Activated T-helper 1 cell treated with Interleukin-2 at 50 U/mL for 16 hours (primary cell): ENCODE results near the gene ERCC1.
"Not testable (repeated sequence)": the region's sequence is repeated elsewhere in the genome, so short reads cannot be mapped to it uniquely, and the experiment has no call there.

Experiments used
- DNase-seq: peaks from one replicate; pipeline ENCODE4 v3.0.0-alpha.2; 2020; ENCODE audit warnings: low read depth

Gene ERCC1

DNA sequence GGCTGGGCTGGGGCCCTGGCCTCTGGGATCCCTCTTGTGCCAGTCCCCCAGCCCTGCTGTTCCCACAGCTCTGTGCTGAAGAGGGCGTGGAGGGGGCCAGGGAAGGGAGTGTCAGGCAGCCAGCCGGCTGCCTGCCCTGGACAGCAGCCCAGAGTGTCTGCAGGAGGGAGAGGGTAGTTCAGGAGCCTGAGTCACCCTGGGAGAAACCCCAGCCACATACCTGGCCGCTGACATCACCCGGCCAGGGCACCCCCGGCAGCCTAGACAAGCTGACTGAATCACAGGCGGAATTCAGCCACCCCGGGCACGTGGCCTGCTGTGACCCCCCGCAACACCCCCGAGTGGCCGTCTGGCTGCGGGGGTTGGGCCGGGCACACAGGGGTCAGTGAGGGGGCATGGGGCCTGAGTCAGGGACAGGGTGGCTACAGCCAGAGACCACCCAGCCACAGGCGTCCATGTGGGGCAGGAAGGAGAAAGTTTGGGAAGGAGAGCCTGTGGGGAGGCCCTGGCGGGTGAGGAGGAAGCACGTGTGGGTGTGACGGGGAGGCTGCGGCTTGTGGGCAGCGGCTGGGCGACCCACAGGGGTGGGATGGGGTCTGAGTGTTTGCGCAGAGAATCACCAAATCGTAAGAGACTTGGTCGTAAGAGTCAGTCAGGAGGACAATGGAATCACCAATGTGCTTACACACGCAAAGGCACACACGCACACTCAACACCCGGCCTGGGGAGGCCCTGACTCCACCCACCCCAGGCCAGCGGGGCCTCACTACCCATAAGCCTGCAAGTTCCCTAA is 32.2 kb upstream of the ERCC1 start:
- no peak for DNase-seq

DNA sequence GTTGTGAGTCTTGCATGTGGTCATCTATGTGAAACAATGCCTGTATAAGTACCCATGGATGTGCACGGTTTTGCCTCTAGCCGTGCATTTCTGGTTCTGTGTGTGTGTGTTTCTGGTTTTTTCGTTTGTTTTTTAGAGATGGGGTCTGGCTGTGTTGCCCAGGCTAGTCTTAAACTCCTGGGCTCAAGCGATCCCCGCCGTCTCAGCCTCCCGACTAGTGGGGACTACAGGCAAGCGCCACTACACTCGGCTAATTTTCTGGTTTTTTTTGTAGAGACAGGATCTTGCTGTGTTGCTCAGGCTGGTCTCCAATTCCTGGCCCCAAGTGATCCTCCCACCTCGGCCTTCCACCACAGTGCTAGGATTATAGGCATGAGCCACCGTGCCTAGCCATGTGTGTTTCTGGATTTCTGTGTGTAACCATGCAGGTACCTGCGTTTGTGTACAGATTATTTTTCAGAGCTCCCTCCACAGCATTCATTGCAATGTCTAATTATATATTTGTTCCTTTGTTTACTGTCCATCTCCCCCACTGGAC is 28.2 kb upstream of the ERCC1 start:
- no peak for DNase-seq

DNA sequence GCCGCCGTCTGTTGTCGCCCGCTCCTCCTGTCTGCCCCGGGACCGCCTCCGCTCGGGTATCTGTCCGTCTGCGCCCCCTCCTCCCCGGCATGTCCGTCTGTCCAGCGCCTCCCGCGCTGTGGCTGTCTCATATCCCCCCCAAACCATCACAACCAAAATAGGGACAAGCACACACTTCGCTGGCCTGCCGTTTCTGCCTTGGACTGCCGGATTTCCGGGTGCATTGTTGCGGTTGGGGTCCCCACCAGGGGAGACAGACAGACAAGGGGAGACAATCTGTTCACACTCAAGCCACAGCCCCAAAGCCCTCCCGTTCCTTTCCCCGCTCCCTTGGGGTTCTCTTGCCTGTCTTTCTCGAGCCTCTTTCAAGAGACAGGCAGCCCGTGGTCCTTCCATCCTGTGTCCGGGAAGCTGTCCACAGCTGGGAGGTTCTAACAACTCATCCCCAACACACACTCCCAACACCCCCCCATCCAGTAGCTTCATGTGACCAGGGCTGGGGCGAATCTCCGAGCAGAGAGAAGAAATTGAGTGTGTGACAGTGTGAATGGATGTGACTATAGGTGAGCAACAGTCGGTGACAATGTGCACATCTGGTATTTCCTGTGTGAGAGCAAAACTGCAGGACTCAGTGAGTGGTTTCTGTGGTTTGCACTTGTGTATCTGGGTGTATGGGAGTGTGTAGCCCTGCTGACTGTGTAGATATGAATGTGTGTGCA is 27.6 kb upstream of the ERCC1 start:
- no peak for DNase-seq

DNA sequence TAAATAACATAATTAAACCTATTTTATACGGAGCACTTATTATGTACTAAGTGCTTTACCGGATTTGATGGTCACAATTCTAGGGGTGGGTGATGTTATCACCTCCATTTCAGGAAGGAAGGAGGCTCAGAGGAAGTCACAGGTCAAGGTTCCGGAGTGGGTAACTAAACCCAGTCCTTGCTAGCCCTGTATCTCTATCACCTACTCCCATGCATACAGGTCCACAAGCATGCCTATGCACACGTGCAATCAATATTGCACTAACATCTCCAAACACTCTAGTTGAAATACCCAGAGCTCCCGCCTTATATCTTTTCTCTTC is 26.3 kb upstream of the ERCC1 start:
- DNase-seq, result no peak

DNA sequence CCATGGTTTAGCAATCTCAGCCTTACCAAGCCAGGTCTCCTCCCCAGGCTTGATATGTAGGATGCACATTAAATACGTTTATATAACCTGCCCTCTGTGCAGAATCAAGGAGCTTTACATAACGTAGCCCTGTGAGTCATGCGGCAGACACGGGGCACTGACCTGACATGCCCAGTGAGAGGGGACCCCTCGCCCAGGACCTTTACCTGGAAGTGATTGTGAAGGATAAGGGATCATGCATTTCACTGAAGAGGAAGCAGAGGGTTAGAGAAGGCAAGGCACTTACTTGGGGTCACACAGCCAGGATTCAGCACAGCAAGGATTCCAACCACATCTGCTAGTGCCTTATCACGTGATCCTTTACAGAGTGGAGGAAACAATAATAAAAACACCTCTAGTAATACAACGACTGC is 25.2 kb upstream of the ERCC1 start:
- no peak for DNase-seq

DNA sequence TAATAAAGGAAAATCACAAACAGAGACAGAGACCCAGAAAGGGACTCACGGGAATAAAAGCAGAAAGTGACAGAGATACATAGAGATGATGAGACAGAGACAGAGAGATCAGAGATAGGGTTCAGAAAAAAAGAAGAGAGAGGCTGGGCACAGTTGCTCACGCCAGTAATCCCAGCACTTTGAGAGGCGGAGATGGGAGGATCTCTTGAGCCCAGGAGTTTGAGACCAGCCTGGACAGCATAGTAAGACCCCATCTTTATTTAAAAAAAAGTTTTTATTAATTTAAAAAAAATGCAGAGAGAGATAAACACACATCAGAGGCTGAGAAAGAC is 24.7 kb upstream of the ERCC1 start:
- no peak for DNase-seq

DNA sequence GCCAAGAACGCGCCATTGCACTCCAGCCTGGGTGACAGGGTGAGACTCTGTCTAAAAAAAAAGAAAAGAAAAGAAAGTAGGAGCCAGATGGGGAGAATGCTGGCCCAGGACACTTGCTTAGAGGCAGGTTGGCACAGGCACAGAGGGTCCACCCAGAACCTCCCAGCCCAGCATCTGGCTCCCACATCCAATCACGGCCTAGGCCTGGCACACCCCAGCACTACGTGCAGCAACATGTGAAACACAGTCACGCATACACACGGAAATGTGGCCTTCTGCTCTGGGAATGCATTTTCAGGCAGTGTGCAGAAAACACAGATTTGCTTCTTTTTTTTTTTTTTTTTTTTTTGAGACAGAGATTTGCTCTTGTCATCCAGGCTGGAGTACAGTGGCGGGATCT is 23.2 kb upstream of the ERCC1 start:
- no peak for DNase-seq

DNA sequence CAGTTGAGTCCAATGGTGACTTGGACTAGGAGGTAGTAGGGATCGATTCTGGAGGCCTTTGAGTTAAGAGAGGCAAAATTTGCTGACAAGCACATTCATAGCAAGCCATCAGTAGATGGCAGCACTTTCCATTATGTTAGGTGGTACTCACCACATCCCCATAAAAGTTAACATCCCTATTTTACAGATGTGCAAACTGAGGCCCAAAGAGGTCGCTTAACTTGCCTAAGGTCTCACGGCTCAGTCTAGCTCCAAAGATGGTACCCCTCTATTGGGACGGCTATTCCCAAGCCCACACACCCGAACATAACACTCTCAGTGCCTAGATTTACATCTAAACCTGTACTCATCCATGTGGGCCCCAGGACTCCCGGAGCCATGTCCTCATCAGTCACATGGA is 22.6 kb upstream of the ERCC1 start:
- no peak for DNase-seq

DNA sequence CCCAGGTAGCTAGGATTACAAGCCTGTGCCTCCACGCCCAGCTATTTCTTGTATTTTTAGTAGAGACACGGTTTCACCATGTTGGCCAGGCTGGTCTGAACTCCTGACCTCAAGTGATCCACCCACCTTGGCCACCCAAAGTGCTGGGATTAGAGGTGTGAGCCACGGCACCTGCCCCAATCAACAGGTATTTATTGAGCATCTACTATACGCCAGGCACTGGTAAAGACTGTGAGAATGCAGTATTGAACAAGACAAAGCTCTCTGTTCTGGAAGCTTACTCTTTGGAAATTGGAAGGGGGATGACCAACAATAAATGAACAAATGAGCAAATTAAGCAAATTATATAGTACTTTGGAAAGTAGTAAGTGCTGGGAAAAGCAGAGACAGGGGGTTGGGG is 21.4 kb upstream of the ERCC1 start:
- no peak for DNase-seq

DNA sequence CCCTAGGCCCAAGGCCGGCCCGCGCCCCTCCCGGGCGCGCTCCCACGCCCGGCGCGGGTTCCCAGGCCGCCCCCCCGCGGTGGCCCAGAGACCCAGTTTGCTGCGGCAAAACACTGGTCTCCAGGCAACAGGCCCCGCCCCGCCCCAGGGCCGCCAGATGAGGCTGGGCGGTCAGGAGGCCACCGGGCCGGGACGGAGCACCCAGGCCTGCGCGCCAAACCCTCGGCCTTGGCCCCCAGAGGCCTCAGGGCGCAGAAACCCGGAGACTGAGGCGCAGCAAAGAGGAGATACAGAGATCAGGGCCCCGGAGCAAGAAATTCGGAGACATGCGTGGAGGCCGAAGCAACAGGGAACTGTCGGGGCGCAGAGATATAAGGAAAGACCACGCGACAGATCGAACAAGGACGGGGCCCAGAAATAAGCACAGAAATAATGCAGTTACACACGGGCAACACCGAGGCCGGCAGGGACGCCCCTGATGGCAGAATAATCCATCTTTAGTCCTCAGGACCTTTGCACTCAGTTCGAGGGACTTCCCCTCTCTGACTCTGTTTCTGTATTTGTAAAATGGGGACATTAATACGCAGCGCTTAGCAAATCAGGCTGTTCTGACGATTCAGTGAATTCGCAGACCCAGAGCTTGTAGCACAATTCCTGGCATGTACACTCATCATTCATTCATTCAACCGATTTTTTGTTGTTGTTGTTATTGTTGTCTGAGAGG is 20.8 kb upstream of the ERCC1 start:
- DNase-seq, result peak; percentile 60

DNA sequence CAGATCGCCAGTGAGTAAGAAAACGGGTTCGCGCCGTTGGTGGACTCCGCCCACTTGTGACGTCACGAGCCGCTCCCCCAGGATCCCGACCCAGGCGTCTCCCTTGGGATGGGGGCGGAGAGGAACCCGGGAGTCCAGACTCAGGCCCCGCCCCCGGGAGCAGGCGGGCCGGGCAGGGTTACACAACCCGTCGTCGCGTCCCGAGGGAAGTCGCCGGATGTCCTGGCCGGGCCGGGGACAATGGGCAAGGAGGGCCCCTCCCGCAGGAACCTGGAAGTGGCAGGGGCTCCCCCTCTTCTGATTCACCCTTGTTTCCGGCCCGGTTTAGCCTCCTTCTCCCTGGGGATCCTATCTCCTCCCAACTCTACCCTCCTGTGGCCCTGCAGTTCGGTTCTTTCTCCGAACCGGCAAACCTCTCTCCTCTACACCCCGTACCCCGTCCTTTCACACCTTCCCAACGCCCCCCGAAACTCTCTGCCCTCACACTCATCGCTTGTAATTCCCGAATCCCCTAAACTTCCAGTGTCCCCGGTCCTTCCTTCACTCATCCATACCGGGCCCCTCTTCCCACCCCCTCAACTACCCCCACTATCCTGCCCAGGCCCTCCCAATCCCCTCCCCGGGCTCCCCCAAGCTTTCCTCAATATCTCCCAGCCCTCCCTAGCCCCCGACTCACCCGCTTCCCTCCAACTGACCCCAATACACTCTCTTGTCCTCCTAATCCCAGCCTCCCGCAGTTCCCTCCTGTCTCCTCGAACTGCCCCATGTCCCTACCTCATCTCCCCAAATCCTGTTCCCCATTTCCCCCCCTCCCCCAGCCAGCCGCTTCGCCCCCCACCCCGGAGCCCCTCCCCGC is 20.0 kb upstream of the ERCC1 start:
- DNase-seq, result peak; percentile 39

DNA sequence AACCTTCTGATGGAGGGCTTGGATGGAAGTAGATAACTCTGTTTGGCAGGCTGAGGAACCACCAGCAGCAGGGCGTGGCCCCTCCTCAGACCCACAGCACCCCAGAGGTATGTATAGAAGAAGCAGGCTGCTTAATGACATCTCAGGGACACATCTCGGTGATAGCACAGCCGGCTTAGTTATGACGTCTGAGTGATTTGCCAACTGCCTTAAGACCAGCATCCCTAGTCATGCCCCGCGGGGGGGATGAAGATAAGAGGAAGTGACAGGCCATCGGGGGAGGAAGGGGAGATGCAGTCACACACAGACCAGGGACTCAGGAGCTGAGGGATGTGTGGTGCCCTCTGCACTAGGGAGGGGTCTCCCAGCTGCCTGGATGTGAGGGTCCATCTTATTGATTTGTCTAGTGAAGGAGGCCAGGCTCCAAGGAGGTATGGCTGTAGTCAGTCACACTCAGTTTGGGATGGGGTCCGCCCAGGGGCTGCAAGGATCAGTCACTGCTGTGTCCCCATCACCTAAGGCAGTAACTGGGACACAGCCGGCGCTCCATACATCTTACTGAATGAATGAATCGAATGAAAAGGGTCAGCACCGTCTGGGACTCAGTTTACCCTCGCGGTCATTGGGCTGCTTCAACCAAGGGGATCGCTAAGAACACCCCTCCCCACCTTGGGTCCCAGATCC is 19.2 kb upstream of the ERCC1 start:
- no peak for DNase-seq

DNA sequence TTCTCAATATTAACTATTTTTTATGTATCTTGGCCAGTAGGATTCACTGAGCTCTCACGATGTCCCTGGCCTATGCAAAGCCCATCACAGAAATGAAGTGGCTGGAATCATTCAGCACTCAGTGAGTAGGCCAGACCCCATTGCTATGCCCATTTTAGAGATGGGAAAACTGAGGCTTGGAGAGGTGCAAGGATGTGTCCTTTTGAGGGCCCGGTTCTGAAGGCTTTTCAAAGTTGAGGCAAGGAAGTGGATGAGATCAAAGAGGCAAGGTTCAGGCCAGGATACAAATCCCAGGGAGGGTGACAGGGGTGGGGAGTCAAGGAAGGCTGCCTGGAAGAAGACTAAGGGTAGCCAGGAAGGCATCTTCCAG is 18.7 kb upstream of the ERCC1 start:
- no peak for DNase-seq

DNA sequence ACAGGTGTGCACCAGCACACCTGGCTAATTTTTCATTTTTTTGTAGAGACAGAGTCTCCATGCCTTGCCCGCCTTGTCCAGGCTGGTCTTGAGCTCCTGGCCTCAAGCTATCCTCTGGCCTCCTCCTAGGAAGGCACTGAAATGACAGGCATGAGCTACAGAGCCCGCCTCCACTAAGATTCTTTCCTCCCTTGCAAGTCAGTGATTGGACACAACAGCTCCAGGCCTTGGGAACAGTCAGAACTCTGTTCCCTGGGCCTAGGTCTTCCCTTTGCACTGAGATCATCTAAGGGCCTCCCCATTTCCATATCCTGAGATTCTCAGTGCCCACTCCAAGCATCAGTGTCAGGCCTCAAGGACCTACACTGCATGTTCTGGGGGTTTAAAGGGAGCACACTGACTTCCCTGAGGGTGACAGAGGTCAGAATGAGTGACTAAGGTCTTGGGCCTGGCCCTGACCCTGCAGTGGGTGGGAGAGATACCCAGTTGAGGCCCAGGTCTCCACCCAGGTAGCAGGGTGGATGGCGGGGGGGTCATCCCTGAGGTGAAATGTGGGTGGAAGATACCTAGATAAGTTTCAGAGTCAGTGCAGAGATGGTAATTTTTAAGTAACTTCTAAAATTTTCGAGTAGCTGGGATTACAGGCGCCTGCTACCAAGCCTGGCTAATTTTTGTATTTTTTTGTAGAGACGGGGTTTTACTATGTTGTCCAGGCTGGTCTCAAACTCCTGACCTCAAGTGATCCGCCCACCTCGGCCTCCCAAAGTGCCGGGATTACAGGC is 17.3 kb upstream of the ERCC1 start:
- no peak for DNase-seq

DNA sequence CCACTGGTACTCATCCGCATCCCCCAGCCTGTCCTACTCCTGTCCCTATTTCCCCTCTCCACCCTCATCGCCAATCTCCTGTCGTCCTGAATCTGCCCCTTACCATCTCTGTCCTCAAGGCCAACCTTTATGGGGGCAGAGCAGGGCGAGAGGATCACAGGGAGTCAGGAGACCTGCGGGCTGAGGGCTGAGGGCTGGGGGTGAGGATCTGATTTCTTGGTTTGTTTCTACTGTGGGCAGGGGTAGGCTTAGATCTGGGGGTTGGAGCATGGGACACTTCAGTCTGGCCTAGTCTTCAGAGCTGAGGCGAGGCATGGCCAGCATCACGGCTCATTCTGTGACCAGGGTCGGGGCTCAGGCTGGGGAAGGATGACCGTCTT is 16.5 kb upstream of the ERCC1 start:
- no peak for DNase-seq

DNA sequence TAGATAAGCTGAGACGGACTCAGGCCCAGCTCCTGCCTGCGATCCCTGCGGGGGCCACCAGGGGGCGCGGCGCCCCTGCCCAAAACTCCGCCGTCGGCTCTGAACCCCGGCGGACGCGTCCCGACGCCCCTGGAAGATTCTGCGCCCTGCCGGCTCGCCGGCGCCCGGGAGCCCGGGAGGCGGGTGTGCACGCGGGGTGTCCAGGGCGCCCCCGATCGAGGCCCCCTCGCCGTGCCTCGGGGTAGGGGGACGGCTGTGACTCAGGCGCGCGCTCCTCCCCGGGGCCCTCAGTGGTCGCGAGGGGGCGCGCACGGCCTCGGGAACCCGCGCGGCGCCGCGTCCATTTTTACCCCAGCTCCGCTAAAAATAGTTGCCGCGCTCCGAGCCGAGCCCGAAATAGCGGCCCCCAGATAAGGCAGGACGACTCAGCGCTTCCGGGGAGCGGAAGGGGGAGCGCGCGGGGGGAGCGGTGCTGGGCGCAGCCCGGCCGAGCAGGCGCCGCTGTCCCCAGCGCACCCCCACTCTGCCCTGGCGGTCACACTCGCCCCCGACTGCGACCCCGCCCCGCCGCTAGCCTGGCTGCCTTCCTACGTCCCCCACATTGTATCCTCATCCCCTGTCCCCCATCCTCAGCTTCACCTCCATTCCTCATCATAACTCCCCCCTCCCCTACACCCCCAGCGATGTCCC is 16.0 kb upstream of the ERCC1 start:
- DNase-seq, result peak; percentile 75

DNA sequence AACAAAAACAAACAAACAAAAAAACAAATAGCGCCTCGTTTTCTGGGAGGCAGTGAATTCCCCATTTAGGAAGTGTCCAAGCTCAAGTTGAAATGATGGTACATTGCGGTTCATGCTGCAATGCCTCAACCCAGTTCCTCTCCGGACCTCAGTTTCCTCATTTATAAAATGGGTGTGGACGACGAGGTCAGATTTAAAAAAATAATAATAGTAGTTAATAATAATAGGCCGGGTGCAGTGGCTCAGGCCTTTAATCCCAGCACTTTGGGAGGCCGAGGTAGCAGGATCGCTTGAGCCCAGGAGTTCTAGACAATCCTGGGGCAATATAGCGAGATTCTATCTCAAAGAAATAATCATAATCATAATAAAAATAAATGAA is 15.5 kb upstream of the ERCC1 start:
- no peak for DNase-seq

DNA sequence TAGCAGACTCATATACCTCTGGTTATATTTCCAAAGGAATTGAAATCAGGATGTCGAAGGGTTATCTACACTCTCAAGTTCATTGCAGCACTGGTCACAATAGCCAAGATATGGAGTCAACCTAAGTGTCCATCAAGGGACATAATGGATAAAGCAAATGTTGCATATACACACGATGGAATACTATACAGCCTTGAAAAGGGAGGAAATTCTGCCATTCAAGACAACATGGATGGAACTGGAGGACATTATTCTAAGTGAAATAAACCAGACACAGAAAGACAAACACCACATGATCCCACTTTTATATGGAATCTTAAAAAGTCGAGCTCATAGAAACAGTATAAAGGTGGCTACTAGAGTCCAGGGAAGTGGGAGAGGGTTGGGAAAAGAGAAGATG is 13.6 kb upstream of the ERCC1 start:
- DNase-seq, result no peak

DNA sequence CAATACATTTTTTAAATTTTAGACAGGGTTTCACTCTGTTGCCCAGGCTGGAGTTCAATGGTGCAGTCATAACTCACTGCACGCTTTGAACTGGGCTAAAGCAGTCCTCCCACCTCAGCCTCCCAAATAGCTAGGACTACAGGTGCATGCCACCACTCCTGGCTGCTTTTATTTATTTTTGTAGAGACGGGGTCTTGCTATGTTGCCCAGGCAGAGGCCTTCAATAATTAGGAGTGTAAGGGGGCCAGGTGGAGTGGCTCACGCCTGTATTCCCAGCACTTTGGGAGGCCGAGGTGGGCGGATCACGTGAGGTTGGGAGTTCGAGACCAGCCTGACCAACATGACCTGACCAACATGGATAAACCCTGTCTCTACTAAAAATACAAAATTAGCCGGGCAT is 8.8 kb upstream of the ERCC1 start:
- DNase-seq, result not testable (repeated sequence)

DNA sequence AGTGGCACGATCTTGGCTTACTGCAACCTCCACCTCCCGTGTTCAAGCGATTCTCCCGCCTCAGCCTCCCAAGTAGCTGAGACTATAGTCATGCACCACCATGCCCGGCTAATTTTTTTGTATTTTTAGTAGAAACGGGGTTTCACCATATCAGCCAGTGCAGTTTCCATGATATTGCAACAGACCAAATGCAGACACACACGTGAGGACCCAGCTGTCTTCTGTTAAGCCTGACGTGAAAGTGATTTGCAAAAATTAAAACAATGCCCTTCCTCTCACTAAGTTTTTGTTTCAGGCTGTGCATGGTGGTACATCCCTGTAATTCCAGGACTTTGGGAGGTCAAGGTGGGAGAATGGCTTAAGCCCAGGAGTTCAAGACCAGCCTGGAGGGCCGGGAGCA is 7.3 kb upstream of the ERCC1 start:
- DNase-seq, result not testable (repeated sequence)
